Measurements from ENCODE around the gene LAMB4. TPM values are rescaled to one million over a fixed set of nuclear protein-coding genes. Genes with fewer than 3 reads are reported as not detected.

Gene LAMB4
- polyA plus RNA-seq, 2 of the 4 experiments (the other 2 are of a cell fraction), result 0.13 to 0.19 TPM

DNA sequence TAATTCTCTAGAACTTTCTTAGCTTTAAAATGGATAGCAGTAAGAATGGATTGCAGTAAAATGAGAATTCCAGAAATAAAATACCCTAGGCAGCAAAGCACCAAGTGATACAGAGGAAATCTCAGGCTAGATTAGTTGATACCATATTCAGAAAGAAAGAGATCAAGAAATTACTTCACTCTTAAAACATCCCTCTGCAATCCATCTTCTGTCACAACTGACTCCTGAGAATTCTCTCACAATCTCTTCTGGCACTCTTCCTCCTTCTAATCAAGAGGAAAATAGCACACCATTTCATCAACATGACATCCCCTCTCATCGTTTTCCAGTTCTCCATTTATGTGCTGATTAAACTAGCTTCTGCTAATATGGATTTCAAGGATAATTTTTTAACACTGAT lies 85.0 kb downstream of the LAMB4 start:
- H3K4me3 ChIP-seq, result no peak overlapping the region
- ChIA-PET POLR2A (no interaction called here), CTCF (interaction anchor here (0.8 to 1.7 kb wide), 2 partner anchors 12 to 93 kb away, joined by 3 read pairs; no protein-coding TSS in a partner anchor)
- no peak for TF ChIP-seq FOXS1 (CRISPR knock-in tag; IDR thresholded peaks at IDR 0.05)
- TF ChIP-seq HOXB13 (CRISPR knock-in tag; IDR thresholded peaks at IDR 0.05; ENCODE audit: low read depth), result no peak
- no peak for TF ChIP-seq RARB (CRISPR knock-in tag; IDR thresholded peaks at IDR 0.05)
- TF ChIP-seq PBX3 (IDR thresholded peaks at IDR 0.05), result no peak
- TF ChIP-seq SMC3 (IDR thresholded peaks at IDR 0.05), result no peak
- FAIRE-seq (no peak), DNase-seq (ENCODE audit: low read depth in 1 of 2, low spot score in 1 of 2) (no peak), ATAC-seq (no peak)
- no peak overlapping the region for H3K4me2 ChIP-seq
- H3K9me3 ChIP-seq, result no peaks in the 10 kb centered on the region
- 65% methylated on average over 1 of the region's 1 CpG for WGBS (ENCODE audit: missing lambda C conversion rate)
- no peaks in the 10 kb centered on the region for H3K4me1 ChIP-seq
- H3K27ac ChIP-seq, result no peak overlapping the region

DNA sequence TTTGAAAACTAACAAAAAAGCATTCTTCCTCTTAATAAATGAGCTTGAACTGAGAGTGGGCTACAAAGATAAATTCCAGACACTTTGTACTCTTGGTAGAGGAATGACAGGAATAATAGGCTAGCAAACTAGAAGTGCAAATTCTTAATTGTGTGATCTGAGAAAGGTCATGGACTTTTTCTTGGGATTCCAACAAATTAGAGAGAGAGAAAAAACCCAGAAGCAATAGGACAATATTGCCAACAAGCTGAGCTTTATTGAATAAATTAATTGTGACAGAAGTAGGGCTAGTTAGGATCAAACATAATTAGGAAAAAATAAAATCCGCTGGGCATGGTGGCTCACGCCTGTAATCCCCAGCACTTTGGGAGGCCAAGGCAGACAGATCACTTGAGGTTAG lies 85.8 kb downstream of the LAMB4 start:
- H3K27ac ChIP-seq, result no peak overlapping the region
- POLR2A ChIA-PET, result no interaction called here
- H3K9me3 ChIP-seq, result no peaks in the 10 kb centered on the region
- H3K4me2 ChIP-seq, result no peak overlapping the region
- CTCF ChIA-PET, result interaction anchor here (0.8 to 1.7 kb wide), 3 partner anchors 11 to 94 kb away, joined by 3 read pairs; no protein-coding TSS in a partner anchor
- ATAC-seq, result no peak
- no peak for FAIRE-seq
- no peak overlapping the region for H3K4me3 ChIP-seq
- DNase-seq (ENCODE audit: low read depth in 1 of 2, low spot score in 1 of 2), result no peak
- WGBS (ENCODE audit: missing lambda C conversion rate), result 91% methylated on average over 2 of the region's 2 CpGs
- no peaks in the 10 kb centered on the region for H3K4me1 ChIP-seq
- TF ChIP-seq CHD2 (IDR thresholded peaks at IDR 0.05; ENCODE audit: low read length, partially characterized antibody), result no peak
- TF ChIP-seq EHF (CRISPR knock-in tag; IDR thresholded peaks at IDR 0.05), result no peak
- no peak for TF ChIP-seq HOXB13 (CRISPR knock-in tag; IDR thresholded peaks at IDR 0.05; ENCODE audit: low read depth)

DNA sequence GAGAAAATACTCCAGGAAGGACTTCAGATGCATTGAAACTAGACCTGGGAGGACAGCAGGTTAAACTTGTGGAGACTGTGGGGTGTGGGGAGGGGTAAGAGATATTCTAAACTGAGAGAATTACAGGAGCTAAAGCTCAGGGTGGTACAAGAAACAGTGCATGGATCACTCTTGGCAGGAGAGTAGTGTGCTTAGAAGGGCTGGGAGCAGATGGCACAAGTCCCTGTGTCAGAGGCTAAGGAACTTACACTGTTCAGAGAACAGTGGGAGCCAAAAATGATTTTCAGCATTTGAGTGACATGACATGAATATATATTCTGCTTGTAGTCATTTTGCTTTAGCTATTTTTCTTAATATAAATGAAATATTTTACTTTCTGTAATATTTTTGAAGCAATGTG lies 91.2 kb downstream of the LAMB4 start:
- no peak overlapping the region for H3K4me2 ChIP-seq
- TF ChIP-seq TFCP2L1 (CRISPR knock-in tag; IDR thresholded peaks at IDR 0.05) (no peak), MAFK (IDR thresholded peaks at IDR 0.05; ENCODE audit: partially characterized antibody) (no peak), ZFP36 (IDR thresholded peaks at IDR 0.05; ENCODE audit: borderline replicate concordance, partially characterized antibody) (no peak), HES2 (IDR thresholded peaks at IDR 0.05) (no peak), EHMT2 (IDR thresholded peaks at IDR 0.05; ENCODE audit: low read depth) (no peak), MAZ (IDR thresholded peaks at IDR 0.05; ENCODE audit: borderline replicate concordance, low read depth, low read length) (no peak), ZSCAN20 (CRISPR knock-in tag; IDR thresholded peaks at IDR 0.05) (no peak), SREBF2 (IDR thresholded peaks at IDR 0.05) (no peak), RAD21 (conservative IDR thresholded peaks at IDR 0.05 in 1 of 2, IDR thresholded peaks at IDR 0.05 in 1 of 2) (no peak), FOSL2 (IDR thresholded peaks at IDR 0.05) (no peak), FOSL2 (CRISPR knock-in tag; IDR thresholded peaks at IDR 0.05) (no peak), NFE2L2 (conservative IDR thresholded peaks at IDR 0.05; ENCODE audit: low read length) (no peak), CEBPB (IDR thresholded peaks at IDR 0.05) (no peak), CBX8 (IDR thresholded peaks at IDR 0.05) (no peak), MYC (IDR thresholded peaks at IDR 0.05; ENCODE audit: borderline replicate concordance, low read length) (no peak), RFX5 (IDR thresholded peaks at IDR 0.05) (no peak)
- TF ChIP-seq, protein P1, sequence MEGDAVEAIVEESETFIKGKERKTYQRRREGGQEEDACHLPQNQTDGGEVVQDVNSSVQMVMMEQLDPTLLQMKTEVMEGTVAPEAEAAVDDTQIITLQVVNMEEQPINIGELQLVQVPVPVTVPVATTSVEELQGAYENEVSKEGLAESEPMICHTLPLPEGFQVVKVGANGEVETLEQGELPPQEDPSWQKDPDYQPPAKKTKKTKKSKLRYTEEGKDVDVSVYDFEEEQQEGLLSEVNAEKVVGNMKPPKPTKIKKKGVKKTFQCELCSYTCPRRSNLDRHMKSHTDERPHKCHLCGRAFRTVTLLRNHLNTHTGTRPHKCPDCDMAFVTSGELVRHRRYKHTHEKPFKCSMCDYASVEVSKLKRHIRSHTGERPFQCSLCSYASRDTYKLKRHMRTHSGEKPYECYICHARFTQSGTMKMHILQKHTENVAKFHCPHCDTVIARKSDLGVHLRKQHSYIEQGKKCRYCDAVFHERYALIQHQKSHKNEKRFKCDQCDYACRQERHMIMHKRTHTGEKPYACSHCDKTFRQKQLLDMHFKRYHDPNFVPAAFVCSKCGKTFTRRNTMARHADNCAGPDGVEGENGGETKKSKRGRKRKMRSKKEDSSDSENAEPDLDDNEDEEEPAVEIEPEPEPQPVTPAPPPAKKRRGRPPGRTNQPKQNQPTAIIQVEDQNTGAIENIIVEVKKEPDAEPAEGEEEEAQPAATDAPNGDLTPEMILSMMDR (IDR thresholded peaks at IDR 0.05), result no peak
- CTCF ChIA-PET, result interaction anchor here (0.9 to 1.2 kb wide), 3 partner anchors 22 to 458 kb away, joined by 3 to 5 read pairs (median 3); no protein-coding TSS in a partner anchor
- DNase-seq (ENCODE audit: low read depth in 1 of 2, low spot score in 1 of 2) (no peak), FAIRE-seq (no peak), ATAC-seq (no peak)
- no peak overlapping the region for H3K4me3 ChIP-seq
- POLR2A ChIA-PET, result no interaction called here
- H3K4me1 ChIP-seq, result peaks cover 5% of the 10 kb centered on the region; the same call in 1 of the 3 replicates
- no peaks in the 10 kb centered on the region for H3K9me3 ChIP-seq
- no peak overlapping the region for H3K27ac ChIP-seq

Measured in A549 (cell line).